Small intestine (tissue), 7 donors: ENCODE data around the gene TMEM117. TPM values are rescaled to one million over a fixed set of nuclear protein-coding genes. Genes with fewer than 3 reads are reported as not detected.

Experiments
- DNase-seq, 2 donors: peaks; one replicate each; pipeline versions ENCODE4 v3.0.0 to v3.0.0-alpha.2; 2013
- FAIRE-seq: peaks from 2 replicates; lab custom pipeline; 2012; peaks lifted over from hg19 to GRCh38; lab: Jason Lieb, UNC
- H3K27ac ChIP-seq, 3 donors: one replicate each; pipeline ENCODE4 v1.5.1; 2013; ENCODE audit warnings: low read length in 2 of 3, mild to moderate bottlenecking in 2 of 3, control low read depth in 1 of 3, inconsistent platforms in 1 of 3, low read depth in 1 of 3, moderate library complexity in 1 of 3
- H3K27me3 ChIP-seq, 3 donors: one replicate each; pipeline ENCODE4 v1.6.1; 2013; ENCODE audit warnings: low read length in 3 of 3, inconsistent platforms in 1 of 3; ENCODE audit not compliant: control insufficient read depth in 3 of 3, insufficient read depth in 3 of 3
- H3K36me3 ChIP-seq, 3 donors: one replicate each; pipeline ENCODE4 v1.6.1; 2013; ENCODE audit warnings: low read length in 3 of 3, inconsistent platforms in 1 of 3, low read depth in 1 of 3, mild to moderate bottlenecking in 1 of 3, moderate library complexity in 1 of 3; ENCODE audit not compliant: control insufficient read depth in 3 of 3, insufficient read depth in 2 of 3
- H3K4me1 ChIP-seq, 3 donors: one replicate each; pipeline ENCODE4 v1.6.1; 2013; ENCODE audit warnings: low read length in 2 of 3, inconsistent platforms in 1 of 3, low read depth in 1 of 3, mild to moderate bottlenecking in 1 of 3, moderate library complexity in 1 of 3; ENCODE audit not compliant: control insufficient read depth in 3 of 3, insufficient read depth in 2 of 3
- H3K4me3 ChIP-seq, 3 donors: one replicate each; pipeline ENCODE4 v1.5.1; 2013; ENCODE audit warnings: low read length in 3 of 3, control low read depth in 1 of 3, inconsistent platforms in 1 of 3, low read depth in 1 of 3, mild to moderate bottlenecking in 1 of 3, moderate library complexity in 1 of 3
- H3K9me3 ChIP-seq, 2 donors: one replicate each; pipeline ENCODE4 v1.6.1; 2013; ENCODE audit warnings: low read depth in 1 of 2, low read length in 1 of 2; ENCODE audit not compliant: control insufficient read depth in 2 of 2, insufficient read depth in 1 of 2
- WGBS, 3 donors: extraction: QIAGEN DNeasy Blood & Tissue Kit; methylation state at CpG; one replicate each; pipeline ENCODE4 v1.1.7; 2013; 5-methylcytosine and 5-hydroxymethylcytosine counted together
- polyA plus RNA-seq, 4 donors: library from polyadenylated mRNA; stranded (reverse) in 3 of 4; unstranded in 1 of 4; fragments of 200-250 nt in 3 of 4; fragments of 120-200 nt in 1 of 4; gene quantifications; one replicate each; pipeline versions ENCODE4 v1.2.1 to v1.2.3, GENCODE V29; 2013
- donor health status: healthy with polysubstance abuse.
- donor health status: control.
- donor health status: control.
- donor health status: Bipolar disorder and iron deficiency.
- donor health status: healthy.

TMEM117 gene
- polyA plus RNA-seq, 4 donors, result 6.3 to 14.3 (median 13.8) TPM

- FAIRE-seq (no peak), DNase-seq (peak in 1 of 2 donors; percentile 9)
- peaks cover 0 to 4% of the 10 kb centered on the region in 2 donors for H3K9me3 ChIP-seq
- no peak overlapping the region for H3K4me3 ChIP-seq
- no peaks in the 10 kb centered on the region for H3K4me1 ChIP-seq
- peaks cover 0 to 5% (median 0%) of the 10 kb centered on the region in 3 donors for H3K36me3 ChIP-seq
- H3K27ac ChIP-seq, result no peak overlapping the region
- no peaks in the 10 kb centered on the region for H3K27me3 ChIP-seq
- 67 to 80% (median 74%) methylated on average over 3 of the region's 3 CpGs for WGBS, 3 donors
These were observed 129.1 kb downstream of the TMEM117 start for GRCh38 chr12:43964961-43965360.

- no peaks in the 10 kb centered on the region for H3K27me3 ChIP-seq
- no peak overlapping the region for H3K4me3 ChIP-seq
- peaks cover 0 to 4% of the 10 kb centered on the region in 2 donors for H3K9me3 ChIP-seq
- WGBS, 3 donors, result 87 to 88% (median 87%) methylated on average over 3 of the region's 3 CpGs
- no peak for FAIRE-seq
- H3K27ac ChIP-seq, result no peak overlapping the region
- DNase-seq, result no peak
- peaks cover 0 to 5% (median 0%) of the 10 kb centered on the region in 3 donors for H3K36me3 ChIP-seq
- H3K4me1 ChIP-seq, result no peaks in the 10 kb centered on the region
These were observed 130.0 kb downstream of the TMEM117 start for GRCh38 chr12:43965899-43966298.

GRCh38 chr12:43968736-43969135 lies 132.9 kb downstream of the TMEM117 start:
- 75 to 88% (median 83%) methylated on average over 4 of the region's 4 CpGs for WGBS, 3 donors
- no peak for FAIRE-seq
- Histone ChIP-seq H3K27ac (no peak overlapping the region), H3K4me3 (no peak overlapping the region), H3K9me3 (peaks cover 0 to 10% of the 10 kb centered on the region in 2 donors), H3K36me3 (peaks cover 0 to 8% (median 0%) of the 10 kb centered on the region in 3 donors), H3K27me3 (no peaks in the 10 kb centered on the region), H3K4me1 (no peaks in the 10 kb centered on the region)
- DNase-seq, result no peak

- no peaks in the 10 kb centered on the region for H3K27me3 ChIP-seq
- FAIRE-seq (no peak), DNase-seq (no peak)
- no peak overlapping the region for H3K27ac ChIP-seq
- 65 to 80% (median 79%) methylated on average over 2 of the region's 2 CpGs for WGBS, 3 donors
- H3K4me3 ChIP-seq, result no peak overlapping the region
- H3K9me3 ChIP-seq, result peaks cover 0 to 10% of the 10 kb centered on the region in 2 donors
- peaks cover 0 to 8% (median 0%) of the 10 kb centered on the region in 3 donors for H3K36me3 ChIP-seq
- H3K4me1 ChIP-seq, result no peaks in the 10 kb centered on the region
These were observed 134.0 kb downstream of the TMEM117 start for GRCh38 chr12:43969882-43970281.

- WGBS, 3 donors, result 74 to 81% (median 79%) methylated on average over 2 of the region's 2 CpGs
- no peaks in the 10 kb centered on the region for H3K27me3 ChIP-seq
- H3K4me3 ChIP-seq, result no peak overlapping the region
- H3K4me1 ChIP-seq, result no peaks in the 10 kb centered on the region
- H3K9me3 ChIP-seq, result peaks cover 0 to 25% of the 10 kb centered on the region in 2 donors
- H3K36me3 ChIP-seq, result peaks cover 0 to 3% (median 0%) of the 10 kb centered on the region in 3 donors
- DNase-seq, result no peak
- no peak overlapping the region for H3K27ac ChIP-seq
- no peak for FAIRE-seq
These were observed 137.5 kb downstream of the TMEM117 start for GRCh38 chr12:43973385-43973784.

- WGBS, 3 donors, result 32 to 78% (median 42%) methylated on average over 1 of the region's 1 CpG
- no peak for FAIRE-seq
- H3K4me3 ChIP-seq, result no peak overlapping the region
- no peak for DNase-seq
- H3K9me3 ChIP-seq, result peaks cover 0 to 25% of the 10 kb centered on the region in 2 donors
- no peaks in the 10 kb centered on the region for H3K4me1 ChIP-seq
- no peak overlapping the region for H3K27ac ChIP-seq
- peaks cover 0 to 3% (median 0%) of the 10 kb centered on the region in 3 donors for H3K36me3 ChIP-seq
- H3K27me3 ChIP-seq, result no peaks in the 10 kb centered on the region
These were observed 138.1 kb downstream of the TMEM117 start for GRCh38 chr12:43973993-43974392.

- H3K27me3 ChIP-seq, result no peaks in the 10 kb centered on the region
- 84 to 91% (median 84%) methylated on average over 3 of the region's 3 CpGs for WGBS, 3 donors
- DNase-seq (no peak), FAIRE-seq (no peak)
- H3K27ac ChIP-seq, result no peak overlapping the region
- peaks cover 0 to 3% (median 0%) of the 10 kb centered on the region in 3 donors for H3K36me3 ChIP-seq
- H3K4me3 ChIP-seq, result no peak overlapping the region
- peaks cover 0 to 2% (median 0%) of the 10 kb centered on the region in 3 donors for H3K4me1 ChIP-seq
- peaks cover 0 to 42% of the 10 kb centered on the region in 2 donors for H3K9me3 ChIP-seq
These were observed 140.1 kb downstream of the TMEM117 start for GRCh38 chr12:43976027-43976426.

- Histone ChIP-seq H3K4me3 (no peak overlapping the region), H3K27ac (no peak overlapping the region), H3K27me3 (no peaks in the 10 kb centered on the region), H3K4me1 (peaks cover 0 to 2% (median 0%) of the 10 kb centered on the region in 3 donors), H3K9me3 (peaks cover 0 to 36% of the 10 kb centered on the region in 2 donors), H3K36me3 (no peaks in the 10 kb centered on the region)
- WGBS, 3 donors, result 70 to 83% (median 73%) methylated on average over 2 of the region's 2 CpGs
- no peak for FAIRE-seq
- peak; percentile 5 to 11 for DNase-seq
These were observed 142.7 kb downstream of the TMEM117 start for GRCh38 chr12:43978556-43978955.

- 78 to 94% (median 81%) methylated on average over 3 of the region's 3 CpGs for whole genome bisulfite sequencing, 3 donors
- peaks cover 0 to 2% (median 0%) of the 10 kb centered on the region in 3 donors for H3K4me1 ChIP-seq
- FAIRE-seq (no peak), DNase-seq (no peak)
- H3K27me3 ChIP-seq, result no peaks in the 10 kb centered on the region
- no peak overlapping the region for H3K4me3 ChIP-seq
- peaks cover 0 to 36% of the 10 kb centered on the region in 2 donors for H3K9me3 ChIP-seq
- no peak overlapping the region for H3K27ac ChIP-seq
- no peaks in the 10 kb centered on the region for H3K36me3 ChIP-seq
These were observed 143.6 kb downstream of the TMEM117 start for GRCh38 chr12:43979450-43979849.
